ENCODE results near the gene SEC11A.
"Not testable (repeated sequence)": the region's sequence is repeated elsewhere in the genome, so short reads cannot be mapped to it uniquely, and the experiment has no call there.

Gene SEC11A

DNA sequence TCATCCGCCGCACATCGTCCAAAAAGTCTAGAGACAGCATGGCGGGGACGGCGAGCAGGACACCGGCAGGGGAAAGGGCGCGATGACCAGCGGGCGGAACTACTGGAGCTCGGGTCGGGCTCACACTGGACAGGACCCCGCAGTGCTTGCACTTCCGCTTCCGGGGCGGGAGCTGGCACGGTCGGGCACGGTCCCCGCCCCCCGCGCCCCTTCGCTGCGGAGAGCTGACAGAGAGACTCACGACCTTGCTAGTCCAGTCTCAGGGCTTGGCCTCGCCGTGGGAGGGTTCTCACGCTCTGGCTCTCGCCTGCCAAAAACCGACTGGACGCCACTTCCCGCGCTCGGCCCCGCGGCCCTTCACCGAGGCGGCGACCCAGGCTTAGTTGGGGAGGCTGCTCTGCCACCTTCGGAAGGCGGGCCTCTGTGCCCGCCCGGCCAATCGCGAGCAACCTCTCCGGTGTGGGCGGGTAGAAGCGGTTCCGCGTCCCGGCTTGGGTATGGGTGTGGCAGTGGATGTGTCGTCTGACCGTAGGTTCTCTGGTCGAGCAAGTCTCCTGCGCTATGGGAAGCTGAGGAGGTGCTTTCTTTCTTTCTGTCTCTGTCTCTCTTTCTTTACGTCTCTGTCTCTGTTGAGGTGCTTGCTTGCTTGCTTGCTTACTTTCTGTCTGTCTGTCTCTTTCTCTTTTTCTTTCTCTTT is at the start of gene SEC11A:
TSS of gene SEC11A (minus strand) at position 104 of the 697 bp plus-strand sequence. CDS start at position 40, 64 bp downstream.
- Mint-ChIP-seq H3K27ac (peak within 1 kb of the TSS; percentile 94), H3K36me3 (peaks cover 30% of the 10 kb centered on the region), H3K4me3 (peak within 1 kb of the TSS; percentile 88), H3K9me3 (no peaks in the 10 kb centered on the region), H3K4me1 (peaks cover 59% of the 10 kb centered on the region), H3K27me3 (no peaks in the 10 kb centered on the region)
- DNase-seq = peak; percentile 93
- CTCF ChIA-PET = interaction anchor here (0.7 to 3.8 kb wide), 10 partner anchors 8 to 117 kb away, joined by 4 to 21 read pairs (median 4); partner anchors contain the start of gene WDR73

- CTCF ChIA-PET = no interaction called here
- DNase-seq = no peak
- no peaks in the 10 kb centered on the region for H3K9me3 Mint-ChIP-seq
- no peak overlapping the region for H3K4me3 Mint-ChIP-seq
- peaks cover 38% of the 10 kb centered on the region for H3K36me3 Mint-ChIP-seq
- H3K27ac Mint-ChIP-seq = no peak overlapping the region
- H3K4me1 Mint-ChIP-seq = peaks cover 16% of the 10 kb centered on the region
- no peaks in the 10 kb centered on the region for H3K27me3 Mint-ChIP-seq
These were observed 49.7 kb upstream of the SEC11A start for GRCh38 chr15:84765675-84766074.

GRCh38 chr15:84764989-84765388 is 49.0 kb upstream of the SEC11A start:
- DNase-seq = no peak
- Mint-ChIP-seq H3K27me3 (no peaks in the 10 kb centered on the region), H3K4me3 (no peak overlapping the region), H3K9me3 (no peaks in the 10 kb centered on the region), H3K4me1 (peaks cover 16% of the 10 kb centered on the region), H3K27ac (no peak overlapping the region), H3K36me3 (peaks cover 36% of the 10 kb centered on the region)
- CTCF ChIA-PET = interaction anchor here (1.0 kb wide), 1 partner anchor 110 kb away, joined by 3 read pairs; no protein-coding TSS in a partner anchor

DNA sequence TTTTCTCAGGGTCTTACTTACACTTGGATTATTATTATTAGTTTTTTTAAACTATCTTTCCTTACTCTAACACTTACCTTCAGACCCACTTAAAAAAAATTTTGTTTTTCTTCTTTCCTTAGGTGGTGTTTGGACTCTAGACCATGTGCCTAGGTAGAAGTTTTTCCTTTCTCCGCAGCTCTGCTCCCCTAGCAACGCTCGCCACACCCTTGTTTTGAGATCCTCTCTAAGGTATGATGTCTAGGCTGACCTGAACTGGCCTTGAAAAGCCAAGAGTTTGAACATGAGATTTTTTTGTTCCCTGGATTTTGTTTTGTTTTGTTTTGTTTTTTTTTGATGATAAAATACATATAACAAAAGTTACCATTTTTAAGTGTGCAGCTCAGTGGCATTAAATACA is 48.6 kb upstream of the SEC11A start:
- CTCF ChIA-PET = interaction anchor here (1.0 kb wide), 1 partner anchor 109 kb away, joined by 3 read pairs; no protein-coding TSS in a partner anchor
- H3K27me3 Mint-ChIP-seq = no peaks in the 10 kb centered on the region
- peaks cover 16% of the 10 kb centered on the region for H3K4me1 Mint-ChIP-seq
- no peak overlapping the region for H3K27ac Mint-ChIP-seq
- H3K9me3 Mint-ChIP-seq = no peaks in the 10 kb centered on the region
- H3K36me3 Mint-ChIP-seq = peaks cover 34% of the 10 kb centered on the region
- DNase-seq = no peak
- H3K4me3 Mint-ChIP-seq = no peak overlapping the region

- H3K27ac Mint-ChIP-seq = no peak overlapping the region
- H3K4me1 Mint-ChIP-seq = peaks cover 11% of the 10 kb centered on the region
- DNase-seq = no peak
- peaks cover 29% of the 10 kb centered on the region for H3K36me3 Mint-ChIP-seq
- H3K27me3 Mint-ChIP-seq = no peaks in the 10 kb centered on the region
- H3K4me3 Mint-ChIP-seq = no peak overlapping the region
- CTCF ChIA-PET = no interaction called here
- no peaks in the 10 kb centered on the region for H3K9me3 Mint-ChIP-seq
These were observed 47.1 kb upstream of the SEC11A start for GRCh38 chr15:84762840-84763572.

DNA sequence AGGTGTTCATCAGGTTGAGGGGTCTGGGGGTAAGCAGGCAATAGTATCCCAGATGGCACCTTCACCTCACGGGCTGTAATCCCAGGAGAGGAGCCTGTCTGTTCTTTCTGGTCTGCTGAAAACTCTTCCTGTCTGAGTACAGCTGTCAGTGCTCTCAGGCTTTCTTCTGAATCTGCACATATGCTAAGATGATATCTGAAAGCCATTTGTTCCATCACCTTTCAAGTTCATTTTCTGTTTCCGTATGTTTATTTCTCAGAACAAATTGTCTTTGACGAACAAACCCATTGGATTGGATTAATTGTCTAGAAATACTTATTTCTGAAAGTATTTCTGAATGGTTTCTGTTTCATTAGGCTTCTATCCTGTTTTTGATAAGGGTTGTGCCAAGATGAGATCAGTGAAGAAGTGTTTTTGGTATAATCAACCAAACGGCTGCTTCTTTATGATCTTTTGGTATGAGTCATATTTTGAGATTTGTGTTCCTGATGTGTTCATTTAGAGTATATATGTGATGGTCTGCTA is 45.7 kb upstream of the SEC11A start:
- H3K27me3 Mint-ChIP-seq = no peaks in the 10 kb centered on the region
- no peak overlapping the region for H3K4me3 Mint-ChIP-seq
- peaks cover 14% of the 10 kb centered on the region for H3K4me1 Mint-ChIP-seq
- no peak overlapping the region for H3K27ac Mint-ChIP-seq
- no peaks in the 10 kb centered on the region for H3K9me3 Mint-ChIP-seq
- DNase-seq = no peak
- H3K36me3 Mint-ChIP-seq = peaks cover 21% of the 10 kb centered on the region
- CTCF ChIA-PET = no interaction called here

DNA sequence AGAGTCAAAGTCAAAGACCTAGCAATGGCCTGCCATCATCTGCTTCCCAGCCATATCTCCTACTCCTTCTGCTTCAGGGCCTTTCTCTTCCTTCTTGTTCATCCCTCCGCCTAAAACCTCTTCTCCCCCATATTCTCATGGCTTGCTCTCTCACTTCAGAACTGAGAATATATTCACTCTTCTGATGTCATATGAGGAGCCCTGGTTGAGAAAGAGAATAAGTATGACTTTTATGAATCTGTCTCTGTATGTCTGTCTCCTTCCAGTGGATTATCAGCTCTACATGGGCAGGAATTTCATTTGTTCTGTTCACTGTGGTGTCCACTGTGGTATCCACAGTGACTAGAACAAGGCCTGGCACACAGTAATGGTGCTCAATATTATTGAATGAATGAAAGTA is 44.3 kb upstream of the SEC11A start:
- Mint-ChIP-seq H3K27ac (no peak overlapping the region), H3K4me1 (peaks cover 26% of the 10 kb centered on the region), H3K4me3 (no peak overlapping the region), H3K27me3 (no peaks in the 10 kb centered on the region), H3K9me3 (no peaks in the 10 kb centered on the region), H3K36me3 (peaks cover 20% of the 10 kb centered on the region)
- CTCF ChIA-PET = interaction anchor here (1.2 to 1.6 kb wide), 2 partner anchors 11 to 106 kb away, joined by 3 to 5 read pairs; partner anchors contain the start of gene WDR73
- no peak for DNase-seq

- DNase-seq = no peak
- Mint-ChIP-seq H3K27ac (no peak overlapping the region), H3K36me3 (peaks cover 18% of the 10 kb centered on the region), H3K4me3 (no peak overlapping the region), H3K4me1 (peaks cover 25% of the 10 kb centered on the region), H3K27me3 (no peaks in the 10 kb centered on the region), H3K9me3 (no peaks in the 10 kb centered on the region)
- CTCF ChIA-PET = interaction anchor here (0.6 to 1.6 kb wide), 2 partner anchors 10 to 11 kb away, joined by 3 read pairs; no protein-coding TSS in a partner anchor
These were observed 43.1 kb upstream of the SEC11A start for GRCh38 chr15:84759018-84759417.

- H3K4me3 Mint-ChIP-seq = no peak overlapping the region
- no peak overlapping the region for H3K27ac Mint-ChIP-seq
- H3K9me3 Mint-ChIP-seq = no peaks in the 10 kb centered on the region
- peaks cover 38% of the 10 kb centered on the region for H3K36me3 Mint-ChIP-seq
- H3K27me3 Mint-ChIP-seq = no peaks in the 10 kb centered on the region
- CTCF ChIA-PET = no interaction called here
- H3K4me1 Mint-ChIP-seq = peaks cover 42% of the 10 kb centered on the region
- no peak for DNase-seq
These were observed 40.0 kb upstream of the SEC11A start for GRCh38 chr15:84755736-84756527.

GRCh38 chr15:84754889-84755288 is 39.0 kb upstream of the SEC11A start:
- Mint-ChIP-seq H3K36me3 (peaks cover 41% of the 10 kb centered on the region), H3K4me1 (peaks cover 52% of the 10 kb centered on the region)
- CTCF ChIA-PET = not testable (repeated sequence)

DNA sequence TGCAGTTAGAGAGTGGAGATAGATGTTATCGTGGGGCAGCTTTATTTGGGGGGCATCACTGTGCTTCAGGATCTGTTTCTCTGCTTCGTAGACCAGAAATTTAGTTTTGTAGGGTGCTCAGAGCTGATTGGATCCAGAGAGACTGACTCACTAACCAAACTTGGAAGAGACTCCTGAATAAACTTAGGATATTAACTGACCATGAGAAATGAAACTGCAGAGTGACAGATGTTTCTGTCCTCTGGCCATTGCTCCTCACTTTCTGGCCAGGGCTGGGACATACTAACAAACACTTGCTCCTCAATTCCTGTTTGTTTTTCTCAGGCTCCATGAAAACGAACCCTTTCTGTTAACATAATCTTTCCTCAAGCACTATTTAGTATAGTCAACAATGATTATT is 36.8 kb upstream of the SEC11A start:
- DNase-seq = no peak
- Mint-ChIP-seq H3K4me3 (no peak overlapping the region), H3K27me3 (no peaks in the 10 kb centered on the region), H3K4me1 (peaks cover 62% of the 10 kb centered on the region), H3K9me3 (no peaks in the 10 kb centered on the region), H3K36me3 (peaks cover 46% of the 10 kb centered on the region), H3K27ac (no peak overlapping the region)
- CTCF ChIA-PET = interaction anchor here (0.7 to 1.8 kb wide), 3 partner anchors 38 to 175 kb away, joined by 3 to 8 read pairs (median 4); no protein-coding TSS in a partner anchor

More at GRCh38 chr15:84754889-84755288, 39.0 kb upstream of the SEC11A start:
- H3K4me3 Mint-ChIP-seq, H3K27ac Mint-ChIP-seq, H3K27me3 Mint-ChIP-seq, H3K9me3 Mint-ChIP-seq, DNase-seq: not testable (repeated sequence)

DNA sequence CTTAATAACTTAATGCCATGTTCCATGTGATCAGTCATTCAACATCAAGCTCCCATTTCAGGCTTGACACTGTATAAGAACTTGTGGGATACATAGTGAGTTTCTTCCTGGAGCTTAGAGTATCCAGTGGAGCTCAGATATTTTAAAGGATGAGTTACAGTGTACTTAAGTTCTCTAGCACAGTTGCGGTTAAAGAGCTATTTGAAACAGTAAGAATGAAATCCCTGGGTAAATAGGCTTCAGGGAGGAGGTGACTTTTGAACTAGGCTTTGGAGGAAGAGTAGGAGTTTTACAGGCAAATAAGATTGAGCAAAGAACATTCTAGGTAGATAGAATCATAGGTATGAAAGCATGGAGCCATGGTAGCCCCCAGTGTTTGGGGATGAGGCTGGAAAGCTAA is 36.3 kb upstream of the SEC11A start:
- Mint-ChIP-seq H3K4me1 (peaks cover 66% of the 10 kb centered on the region), H3K27ac (no peak overlapping the region), H3K36me3 (peaks cover 51% of the 10 kb centered on the region), H3K4me3 (no peak overlapping the region), H3K9me3 (no peaks in the 10 kb centered on the region), H3K27me3 (no peaks in the 10 kb centered on the region)
- no peak for DNase-seq
- CTCF ChIA-PET = interaction anchor here (0.7 to 1.8 kb wide), 3 partner anchors 37 to 176 kb away, joined by 3 to 8 read pairs (median 4); no protein-coding TSS in a partner anchor

DNA sequence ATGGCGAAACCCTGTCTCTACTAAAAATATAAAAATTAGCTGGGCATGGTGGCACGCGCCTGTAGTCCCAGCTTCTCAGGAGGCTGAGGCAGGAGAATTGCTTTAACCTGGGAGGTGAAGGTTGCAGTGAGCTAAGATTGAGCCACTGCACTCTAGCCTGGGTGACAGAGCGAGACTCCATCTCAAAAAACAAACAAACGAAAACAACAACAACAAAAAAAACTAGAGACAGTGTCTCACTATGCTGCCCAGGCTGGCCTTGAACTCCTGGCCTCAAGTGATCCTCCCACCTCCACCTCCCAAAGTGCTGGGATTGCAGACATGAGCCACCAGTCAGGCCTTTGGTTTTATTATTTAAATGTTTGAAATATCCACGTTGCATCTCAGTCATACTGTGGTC is 35.8 kb upstream of the SEC11A start:
- Mint-ChIP-seq H3K4me1 (peaks cover 67% of the 10 kb centered on the region), H3K36me3 (peaks cover 52% of the 10 kb centered on the region)
- not testable (repeated sequence) for H3K27ac Mint-ChIP-seq, H3K9me3 Mint-ChIP-seq, H3K4me3 Mint-ChIP-seq, H3K27me3 Mint-ChIP-seq, DNase-seq
- CTCF ChIA-PET = interaction anchor here (0.7 to 1.8 kb wide), 2 partner anchors 37 to 96 kb away, joined by 3 to 8 read pairs; no protein-coding TSS in a partner anchor

Data from activated naive CD4-positive, alpha-beta T cell treated with anti-CD3 and anti-CD28 coated beads, Interleukin-2, amount 10 ng/mL, durations not matched to agents 7 days and 5 days (primary cell).